GM18507 (cell line): ENCODE results near the gene PICALM.
"Not testable (repeated sequence)": the region's sequence is repeated elsewhere in the genome, so short reads cannot be mapped to it uniquely, and the experiment has no call there.

ENCODE experiments used
- DNase-seq: peaks from one replicate; pipeline ENCODE4 v3.0.0; 2011; ENCODE audit warnings: low read depth; ENCODE audit not compliant: insufficient read length; ENCODE audit errors: extremely low spot score
- FAIRE-seq: peaks from 2 replicates; lab custom pipeline; 2011; peaks lifted over from hg19 to GRCh38; lab: Jason Lieb, UNC

The PICALM gene

GRCh38 chr11:85949798-85950197, 119.1 kb downstream of the PICALM start:
- no peak for FAIRE-seq
- no peak for DNase-seq

- no peak for DNase-seq
- no peak for FAIRE-seq
Measured at GRCh38 chr11:85948884-85949283, 120.0 kb downstream of the PICALM start.

GRCh38 chr11:85947431-85948272, 121.2 kb downstream of the PICALM start:
- DNase-seq (no peak), FAIRE-seq (peak; percentile 39)

GRCh38 chr11:85946221-85946620, 122.7 kb downstream of the PICALM start:
- no peak for FAIRE-seq

GRCh38 chr11:85945788-85946187, 123.1 kb downstream of the PICALM start:
- FAIRE-seq (no peak), DNase-seq (no peak)

More at GRCh38 chr11:85946221-85946620, 122.7 kb downstream of the PICALM start:
- no peak for DNase-seq

- DNase-seq: no peak
- FAIRE-seq: no peak
Measured at GRCh38 chr11:85945296-85945695, 123.6 kb downstream of the PICALM start.

- DNase-seq: peak; percentile 23
- FAIRE-seq: no peak
Measured at GRCh38 chr11:85941380-85941973, 127.4 kb downstream of the PICALM start.

- no peak for DNase-seq
- FAIRE-seq: no peak
Measured at GRCh38 chr11:85939099-85940015, 129.5 kb downstream of the PICALM start.

GRCh38 chr11:85937835-85938234, 131.0 kb downstream of the PICALM start:
- DNase-seq (no peak), FAIRE-seq (no peak)

- no peak for FAIRE-seq
Measured at GRCh38 chr11:85935751-85936150, 133.1 kb downstream of the PICALM start.

GRCh38 chr11:85934596-85935169, 134.2 kb downstream of the PICALM start:
- no peak for DNase-seq
- FAIRE-seq: no peak

More at GRCh38 chr11:85935751-85936150, 133.1 kb downstream of the PICALM start:
- DNase-seq: no peak

- DNase-seq (no peak), FAIRE-seq (no peak)
Measured at GRCh38 chr11:85930879-85931366, 138.0 kb downstream of the PICALM start.

- FAIRE-seq, DNase-seq: not testable (repeated sequence)
Measured at GRCh38 chr11:85926653-85927214, 142.2 kb downstream of the PICALM start.

- no peak for DNase-seq
- no peak for FAIRE-seq
Measured at GRCh38 chr11:85923455-85923854, 145.4 kb downstream of the PICALM start.

GRCh38 chr11:85922367-85922766, 146.5 kb downstream of the PICALM start:
- FAIRE-seq (no peak), DNase-seq (no peak)

- FAIRE-seq: no peak
- no peak for DNase-seq
Measured at GRCh38 chr11:85918910-85919794, 149.7 kb downstream of the PICALM start.

- FAIRE-seq: no peak
Measured at GRCh38 chr11:85914425-85914824, 154.5 kb downstream of the PICALM start.

GRCh38 chr11:85913513-85913912, 155.4 kb downstream of the PICALM start:
- no peak for DNase-seq
- FAIRE-seq: no peak

More at GRCh38 chr11:85914425-85914824, 154.5 kb downstream of the PICALM start:
- DNase-seq: no peak
